Activated naive CD4-positive, alpha-beta T cell treated with anti-CD3 and anti-CD28 coated beads, Interleukin-2, amount 50 U/mL, for 16 hours (primary cell): ENCODE data around the gene BGN.

ENCODE experiments used
- DNase-seq: peaks from one replicate; pipeline ENCODE4 v3.0.0-alpha.2; 2020

Gene BGN

DNA sequence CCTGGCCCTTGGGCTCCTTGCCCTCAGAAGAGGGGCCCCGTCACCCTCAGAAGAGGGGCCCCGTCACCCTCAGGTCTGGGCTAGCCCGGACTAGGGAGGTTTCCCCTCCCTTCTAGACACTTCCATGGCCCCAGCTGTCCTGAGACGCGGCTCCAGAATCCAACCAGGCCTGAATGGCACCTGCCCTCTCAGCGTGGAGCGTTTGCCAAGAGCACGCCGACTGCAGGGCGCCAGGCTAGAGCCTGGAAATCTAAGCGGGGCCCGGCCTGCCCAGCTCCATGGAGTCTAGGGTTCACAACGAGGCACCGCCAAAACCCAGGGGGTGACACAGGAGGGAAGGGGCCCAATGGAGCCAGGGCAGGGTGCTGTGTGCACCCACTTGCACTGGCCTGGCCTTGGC is 14.8 kb downstream of the BGN start:
- DNase-seq, result no peak

DNA sequence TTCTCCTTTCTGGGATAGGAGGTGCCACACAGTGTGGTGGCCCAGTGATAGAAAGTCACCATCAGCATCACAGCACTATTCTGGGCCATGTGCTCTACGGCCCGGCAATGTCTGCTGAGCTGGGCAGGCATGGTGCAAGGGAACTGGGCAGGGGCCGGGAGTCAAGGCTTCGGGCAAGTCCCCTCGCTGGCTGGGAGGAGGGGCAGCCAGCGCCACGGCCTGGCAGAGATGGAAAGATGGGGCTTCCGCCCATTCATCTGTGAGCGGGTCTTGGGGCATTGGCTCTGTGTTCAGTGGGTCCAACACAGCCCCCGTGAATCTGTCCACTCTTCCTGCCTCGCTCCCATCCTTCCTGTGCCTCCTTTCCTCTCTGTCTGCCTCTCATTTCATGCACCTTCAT is 15.6 kb downstream of the BGN start:
- DNase-seq, result no peak

DNA sequence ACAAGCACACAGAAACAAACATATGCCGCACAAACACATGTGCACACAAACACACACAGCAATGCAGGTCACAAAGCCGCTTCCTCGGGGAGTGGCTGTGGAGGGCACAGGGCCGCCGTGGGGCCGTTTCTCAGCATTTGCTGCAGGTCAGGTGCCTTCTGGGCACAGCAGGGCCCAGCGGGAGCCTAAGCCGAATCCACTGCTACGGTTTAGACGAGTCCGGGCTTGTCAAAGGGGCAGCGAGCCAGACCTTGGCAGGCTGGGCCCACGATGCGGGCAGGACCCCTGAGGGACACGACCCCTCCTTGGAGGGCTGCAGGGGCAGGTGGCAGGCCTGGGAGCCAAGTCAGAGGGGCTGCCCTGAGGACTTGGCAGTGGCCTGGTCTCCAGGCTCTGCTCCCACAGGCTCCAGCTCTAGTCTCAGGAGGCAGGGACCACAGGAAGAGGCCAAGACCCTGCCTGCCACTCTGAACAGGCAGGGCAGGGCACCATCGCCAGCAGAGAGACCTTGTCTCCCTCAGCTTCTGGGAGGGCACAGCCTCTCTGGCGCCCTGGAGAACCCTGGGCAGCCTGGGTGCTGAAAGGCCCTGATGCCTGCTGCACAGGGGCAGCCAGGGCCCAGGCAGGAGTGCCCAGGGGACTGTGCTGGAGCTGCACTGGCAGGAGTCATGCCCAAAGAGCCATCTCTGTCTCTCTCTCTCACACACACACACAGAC is 17.2 kb downstream of the BGN start:
- no peak for DNase-seq

DNA sequence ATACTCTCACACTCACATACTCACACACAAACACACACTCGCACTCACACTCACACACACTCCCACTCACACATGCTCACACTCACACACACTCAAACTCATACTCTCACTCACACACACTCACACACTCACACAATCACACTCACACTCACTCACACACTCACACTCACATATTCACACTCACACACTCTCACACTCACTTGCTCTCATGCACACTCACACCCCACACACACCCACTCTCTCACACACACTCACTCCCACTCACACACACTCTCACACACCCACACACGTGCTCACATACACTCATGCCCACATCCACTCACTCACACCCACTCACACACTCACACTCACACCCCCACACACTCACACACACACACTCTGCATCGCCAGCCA is 17.7 kb downstream of the BGN start:
- DNase-seq, result no peak

DNA sequence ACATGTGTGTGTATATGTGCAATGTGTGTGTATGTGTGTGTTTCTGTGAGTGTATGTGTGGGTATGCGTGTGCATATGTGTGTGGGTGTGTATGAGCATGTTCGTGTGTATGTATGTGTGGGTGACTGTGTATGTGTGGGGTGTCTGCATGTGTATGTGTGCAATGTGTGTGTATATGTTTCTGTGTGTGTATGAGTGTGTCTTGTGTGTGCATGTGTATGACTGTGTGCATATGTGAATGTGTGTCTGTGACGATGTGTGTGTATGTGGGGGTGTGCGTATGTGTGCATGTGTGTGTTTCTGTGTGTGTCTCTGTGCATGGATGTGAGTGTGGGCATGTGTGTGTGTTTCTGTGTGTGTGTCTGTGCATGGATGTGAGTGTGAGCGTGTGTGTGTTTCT is 18.5 kb downstream of the BGN start:
- DNase-seq, result no peak

DNA sequence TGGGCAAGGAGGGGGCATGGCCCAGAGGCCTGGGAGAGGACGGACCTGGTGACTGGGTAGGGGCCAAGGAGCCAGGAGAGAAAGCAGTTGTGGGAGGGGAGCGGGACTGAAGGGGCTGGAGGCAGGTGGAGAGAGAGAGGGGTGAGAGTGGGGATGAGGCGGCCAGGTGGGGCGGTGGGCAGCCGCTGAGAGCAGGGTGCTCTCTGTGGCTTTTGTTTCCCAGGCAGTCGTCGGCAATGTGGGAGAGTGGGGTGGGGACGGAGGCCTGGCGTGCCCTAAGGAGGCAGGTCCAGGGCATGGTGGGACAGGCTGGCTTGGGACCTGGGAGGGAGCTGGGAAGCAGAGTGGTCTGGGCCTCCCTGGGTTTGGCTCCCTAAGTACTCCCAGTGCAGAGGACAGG is 19.5 kb downstream of the BGN start:
- DNase-seq, result no peak

DNA sequence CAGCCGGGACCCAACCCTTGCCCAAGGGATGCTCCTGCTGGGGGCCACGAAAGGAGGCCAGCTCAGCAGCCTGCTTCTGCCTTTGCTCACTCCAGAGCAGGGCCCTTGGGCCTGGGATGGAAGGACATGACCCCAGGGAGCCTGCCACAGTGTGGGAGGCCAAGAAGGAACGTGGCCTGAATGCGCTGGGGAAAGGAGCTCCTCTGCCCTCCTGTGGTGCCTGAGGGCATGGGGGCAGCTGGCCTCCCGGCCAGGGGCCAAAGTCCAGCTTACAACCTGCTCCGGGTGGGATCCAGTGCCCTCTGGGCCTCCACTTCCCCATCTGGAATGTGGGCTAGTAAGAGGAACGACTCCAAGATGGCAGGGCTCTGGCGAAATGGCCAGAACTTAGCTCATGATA is 20.7 kb downstream of the BGN start:
- DNase-seq, result no peak

DNA sequence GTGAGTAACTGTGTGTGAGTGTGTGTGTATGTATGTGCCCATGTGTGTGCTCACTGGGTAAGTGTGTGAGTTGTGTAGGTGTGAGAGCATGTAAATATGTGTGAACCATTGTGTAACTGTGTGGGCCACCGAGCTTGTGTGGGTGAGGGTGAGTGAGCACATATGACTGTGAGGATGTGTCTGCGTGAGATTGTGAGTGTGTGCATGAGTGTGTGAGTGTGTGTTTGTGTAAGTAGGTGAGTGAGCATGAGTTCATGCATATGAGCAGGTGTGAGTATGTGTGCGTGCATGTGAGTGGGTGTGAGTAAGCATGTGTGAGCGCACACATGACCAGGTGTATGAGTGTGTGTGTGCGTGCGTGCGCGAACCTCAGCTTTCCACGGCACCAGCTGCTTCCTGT is 21.3 kb downstream of the BGN start:
- DNase-seq, result no peak

DNA sequence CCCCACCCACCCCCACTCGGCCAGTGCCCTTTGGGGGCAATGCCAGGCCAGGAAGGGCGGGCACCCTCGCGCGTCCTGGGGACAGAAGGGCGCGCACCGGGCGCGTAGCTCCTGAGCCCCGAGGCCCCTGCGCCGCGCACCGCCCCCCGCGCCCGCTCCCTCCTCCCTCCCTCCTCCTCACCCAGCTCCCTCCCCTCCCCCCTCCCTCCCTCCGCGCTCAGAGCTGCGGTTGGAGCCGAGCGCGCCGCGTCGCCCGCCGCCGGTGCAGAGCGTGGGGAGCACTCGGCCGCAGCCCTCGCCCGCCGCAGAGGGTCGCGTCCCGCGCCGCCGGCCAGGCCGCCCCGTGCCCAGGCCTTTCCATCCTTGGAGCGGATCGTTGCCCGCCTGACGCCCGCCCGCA is 22.6 kb downstream of the BGN start, which contains the start of gene ATP2B3:
Gene ATP2B3 (plus strand): TSS at position 220 of the 400 bp plus-strand sequence. CDS start 18,606 bp downstream, outside the sequence.
- no peak for DNase-seq

- no peak for DNase-seq
Observed at GRCh38 chrX:153517946-153518834, 23.4 kb downstream of the BGN start.

DNA sequence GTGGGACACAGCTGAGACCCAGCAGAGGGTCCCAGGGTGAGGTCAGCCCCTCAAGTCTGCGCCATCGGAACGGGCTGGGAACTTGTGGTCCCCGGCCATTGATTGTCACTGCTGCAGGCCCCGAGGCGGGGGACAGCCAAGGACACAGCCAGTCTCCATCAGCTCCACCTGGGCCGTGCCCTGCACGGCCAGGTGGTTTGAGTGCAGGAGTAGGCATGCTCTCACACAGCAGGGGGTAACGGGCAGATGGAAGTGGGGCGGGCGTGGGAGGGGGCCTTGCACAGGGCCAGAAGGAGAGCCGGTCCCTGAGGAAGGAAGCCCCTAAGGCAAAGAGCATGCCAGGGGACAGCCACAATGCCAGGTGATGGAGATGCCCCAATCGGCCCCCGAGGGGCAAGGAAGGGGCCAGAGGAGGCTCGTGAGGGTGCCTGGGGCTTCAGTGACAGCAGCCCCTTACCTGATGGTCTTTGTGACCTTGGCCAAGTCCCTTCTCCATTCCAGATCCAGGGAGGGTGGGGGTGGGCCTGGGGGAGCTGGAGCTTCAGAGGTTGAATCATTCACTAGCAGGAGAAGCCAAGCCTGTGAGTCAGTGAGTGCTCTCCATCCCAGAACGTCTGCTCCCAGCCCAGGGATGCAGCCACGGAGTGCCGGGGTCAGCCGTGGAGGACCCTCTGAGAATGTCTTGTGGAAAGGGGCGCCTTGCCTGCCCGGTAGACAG is 24.9 kb downstream of the BGN start:
- DNase-seq, result no peak

DNA sequence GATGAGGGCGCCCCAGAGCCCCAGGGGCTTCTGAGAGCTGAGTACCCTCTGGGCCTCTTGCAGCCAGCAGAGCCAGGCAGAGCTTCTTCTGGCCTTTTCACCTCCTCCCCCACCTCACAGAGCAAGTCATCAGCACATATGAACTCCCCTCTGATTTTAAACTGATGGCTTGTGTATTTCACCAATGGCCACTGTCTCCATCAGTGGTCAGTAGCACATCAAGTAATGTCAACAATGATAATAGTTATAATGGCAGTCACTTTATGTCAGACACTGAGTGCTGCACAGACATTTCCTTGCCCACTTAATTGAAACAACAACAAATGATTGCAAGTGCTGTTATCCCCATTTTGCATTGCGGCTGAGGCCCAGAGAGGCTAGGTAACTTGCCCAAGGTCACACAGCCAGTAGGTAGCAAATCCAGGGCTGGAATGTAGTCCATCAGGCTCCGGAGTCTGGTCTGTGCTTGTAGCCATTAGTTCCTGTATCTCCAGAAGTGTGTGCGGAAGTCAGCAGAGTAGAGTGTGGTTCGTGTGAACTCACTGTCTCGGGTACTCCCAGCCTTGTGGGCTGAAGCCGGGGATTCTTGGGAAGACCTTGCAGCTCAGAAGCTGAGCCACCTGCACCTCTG is 25.6 kb downstream of the BGN start:
- no peak for DNase-seq

DNA sequence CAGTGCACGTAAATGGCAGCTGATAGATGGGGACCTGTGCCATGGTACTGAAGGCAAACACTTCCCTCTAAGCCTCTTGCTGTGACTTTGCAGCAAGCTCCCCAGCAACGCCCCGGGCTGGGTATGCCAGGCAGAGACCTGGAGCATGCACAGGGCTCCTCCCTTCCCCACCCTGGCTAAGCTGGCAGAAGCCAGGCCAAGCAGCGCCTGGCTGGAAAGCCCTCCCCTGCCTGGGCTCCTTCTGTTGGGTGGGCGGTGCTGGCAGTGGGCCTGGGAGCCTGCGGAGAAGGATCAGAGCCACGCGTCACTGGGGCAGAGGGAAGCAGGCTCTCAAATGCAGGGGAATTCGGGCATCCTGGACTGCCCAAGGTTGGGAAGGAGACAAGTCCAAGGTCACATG is 26.3 kb downstream of the BGN start:
- DNase-seq, result no peak

GRCh38 chrX:153522259-153522658 is 27.5 kb downstream of the BGN start:
- no peak for DNase-seq

DNA sequence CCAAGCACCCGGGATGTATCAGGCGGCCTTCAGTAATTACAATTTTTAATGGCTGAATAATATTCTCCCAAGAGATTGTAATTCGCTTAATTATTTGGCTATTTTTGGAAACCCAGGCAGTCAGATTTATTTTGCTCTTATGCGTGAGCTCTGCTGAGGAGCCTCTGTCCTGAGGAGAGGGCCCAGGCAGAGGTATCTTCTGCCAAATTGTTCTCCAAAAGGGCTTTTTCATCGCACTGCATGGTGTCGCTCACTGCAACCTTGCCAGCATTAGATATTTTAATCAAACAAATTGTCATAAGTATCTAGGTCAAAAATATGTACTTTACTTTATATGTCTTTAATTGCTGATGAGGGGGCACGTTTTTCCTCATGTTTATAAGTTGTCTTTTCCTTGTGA is 28.5 kb downstream of the BGN start:
- DNase-seq, result no peak

- DNase-seq, result no peak
Observed at GRCh38 chrX:153524234-153524633, 29.5 kb downstream of the BGN start.

DNA sequence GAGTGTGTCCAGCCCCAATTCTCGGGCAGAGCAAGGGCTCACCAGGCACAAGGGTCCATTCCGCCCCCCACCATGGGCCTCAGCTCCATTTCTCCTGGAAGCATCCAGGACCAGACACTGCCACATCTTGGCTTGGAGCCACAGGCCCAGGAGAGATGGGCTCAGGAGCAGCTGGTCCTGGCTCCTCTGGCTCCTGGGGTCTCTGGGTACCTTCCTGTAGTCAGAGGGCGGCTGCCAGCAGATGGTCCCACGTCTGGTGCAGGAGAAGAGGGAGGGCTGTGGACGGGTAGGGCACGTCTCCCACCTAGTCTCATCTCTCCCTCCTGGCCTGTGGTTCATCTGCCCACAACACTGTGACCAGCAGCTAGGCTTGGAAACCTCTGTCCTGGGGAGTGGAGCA is 30.7 kb downstream of the BGN start:
- no peak for DNase-seq

GRCh38 chrX:153526042-153526441 is 31.3 kb downstream of the BGN start:
- no peak for DNase-seq

GRCh38 chrX:153526801-153527200 is 32.0 kb downstream of the BGN start:
- DNase-seq, result no peak

- no peak for DNase-seq
Observed at GRCh38 chrX:153527208-153527607, 32.4 kb downstream of the BGN start.

DNA sequence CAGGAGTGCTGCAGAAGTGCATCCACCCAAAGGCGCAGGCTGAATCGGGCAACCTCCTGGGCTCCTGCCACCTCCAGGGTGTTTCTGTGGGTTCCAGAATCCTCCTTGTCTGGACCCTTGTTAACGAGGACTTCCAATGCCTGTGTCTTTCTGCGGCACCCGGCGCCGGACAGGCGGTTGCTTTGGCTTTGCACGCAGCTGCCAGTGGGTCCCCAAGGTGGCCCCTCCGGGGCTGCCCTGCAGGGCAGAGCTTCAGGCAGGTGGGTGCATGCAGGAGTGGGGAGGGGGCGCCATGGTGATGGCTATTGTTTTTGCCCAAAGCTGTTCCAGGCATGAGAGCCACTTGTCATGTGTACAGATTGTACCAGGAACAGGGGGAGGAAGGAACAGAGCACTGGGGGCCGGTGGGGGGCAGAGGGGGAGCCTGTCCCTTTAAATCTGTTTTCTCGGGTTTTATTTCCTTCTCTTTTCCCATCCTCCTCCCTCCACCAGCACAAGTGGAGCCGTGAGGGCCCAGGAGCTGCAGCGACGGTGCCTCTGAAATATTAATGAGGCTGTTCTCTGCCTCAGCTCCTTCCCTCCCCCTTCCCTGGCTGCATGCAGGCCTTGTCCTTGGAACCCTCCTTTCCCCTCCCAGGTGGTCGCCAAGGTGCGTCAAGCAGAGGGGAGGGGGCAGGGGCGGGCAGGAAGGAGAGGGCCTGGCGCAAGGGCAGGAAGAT is 35.8 kb downstream of the BGN start:
- DNase-seq, result no peak

GRCh38 chrX:153533091-153533490 is 38.3 kb downstream of the BGN start:
- DNase-seq, result no peak

DNA sequence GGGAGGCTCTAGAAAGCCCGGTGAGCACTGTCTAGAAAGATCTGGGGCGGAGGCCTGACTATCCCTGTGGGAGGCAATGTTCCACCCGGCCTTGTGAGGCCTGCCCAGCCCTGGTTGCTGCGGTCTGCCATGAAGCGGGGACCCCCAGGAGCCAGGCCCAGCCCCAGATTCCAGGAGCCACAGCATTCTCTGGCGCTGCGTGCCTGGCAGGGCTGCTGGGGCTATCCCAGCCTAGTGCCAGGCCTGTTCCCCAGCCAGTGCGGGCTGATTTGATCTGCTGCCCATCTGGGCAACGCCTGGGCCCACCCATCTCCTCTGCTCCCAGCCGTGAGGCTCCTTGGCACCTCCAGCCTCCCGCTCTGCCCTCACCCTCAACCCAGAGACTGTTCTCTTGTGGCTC is 42.3 kb downstream of the BGN start:
- DNase-seq, result no peak
